ENCODE results near the gene CTAG1B. TPM values are rescaled to one million over a fixed set of nuclear protein-coding genes. Genes with fewer than 3 reads are reported as not detected.
"Not testable (repeated sequence)": the region's sequence is repeated elsewhere in the genome, so short reads cannot be mapped to it uniquely, and the experiment has no call there.

The CTAG1B gene
- total RNA-seq, 1 experiment from 2014 or later = not detected

DNA sequence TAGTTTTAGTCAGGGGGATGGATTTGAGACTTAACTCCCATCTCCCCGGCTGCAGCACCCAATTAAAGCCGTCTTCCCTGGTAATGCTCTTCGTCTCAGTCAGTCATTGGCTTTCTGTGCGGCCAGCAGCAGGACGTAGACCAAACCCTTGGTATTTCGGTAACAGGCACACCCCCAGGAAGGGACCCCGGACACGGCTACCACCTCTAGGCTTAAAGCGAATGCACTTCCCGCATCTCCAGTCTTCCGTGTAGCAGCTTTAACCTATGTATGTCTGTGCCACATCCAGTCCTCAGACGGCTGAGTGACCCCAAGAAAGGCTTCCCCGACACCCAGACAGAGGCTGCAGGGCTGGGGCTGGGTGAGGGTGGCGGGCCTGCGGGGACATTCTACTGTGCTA, 35.8 kb upstream of the CTAG1B start:
- Histone ChIP-seq H3K4me1 (ENCODE audit: control insufficient read depth, insufficient read depth, low read length) (peaks cover 3% of the 10 kb centered on the region), H3K27me3 (ENCODE audit: control insufficient read depth, insufficient read depth, low read length) (no peaks in the 10 kb centered on the region), H3K36me3 (ENCODE audit: control insufficient read depth, insufficient read depth, low read length) (no peaks in the 10 kb centered on the region), H3K4me3 (ENCODE audit: low read depth in 2 of 2, low read length in 2 of 2) (no peak overlapping the region), H3K27ac (ENCODE audit: low read length) (no peak overlapping the region), H3K9me3 (ENCODE audit: control insufficient read depth, insufficient read depth, low read depth, low read length) (no peaks in the 10 kb centered on the region)
- ChIA-PET CTCF (no interaction called here), POLR2A (no interaction called here)
- no peak for ATAC-seq
- in situ Hi-C loops (cut with HindIII; ENCODE audit: low pct_unique_long_range_greater_than_20kb, low sequenced_read_pairs) = loop anchor here (25.0 kb wide), 1 partner anchor 182 kb away; the partner anchor contains the start of gene SMIM9
- TF ChIP-seq POLR2AphosphoS5 (IDR thresholded peaks at IDR 0.05; ENCODE audit: low read depth, low read length) = no peak
- TF ChIP-seq, protein P1, sequence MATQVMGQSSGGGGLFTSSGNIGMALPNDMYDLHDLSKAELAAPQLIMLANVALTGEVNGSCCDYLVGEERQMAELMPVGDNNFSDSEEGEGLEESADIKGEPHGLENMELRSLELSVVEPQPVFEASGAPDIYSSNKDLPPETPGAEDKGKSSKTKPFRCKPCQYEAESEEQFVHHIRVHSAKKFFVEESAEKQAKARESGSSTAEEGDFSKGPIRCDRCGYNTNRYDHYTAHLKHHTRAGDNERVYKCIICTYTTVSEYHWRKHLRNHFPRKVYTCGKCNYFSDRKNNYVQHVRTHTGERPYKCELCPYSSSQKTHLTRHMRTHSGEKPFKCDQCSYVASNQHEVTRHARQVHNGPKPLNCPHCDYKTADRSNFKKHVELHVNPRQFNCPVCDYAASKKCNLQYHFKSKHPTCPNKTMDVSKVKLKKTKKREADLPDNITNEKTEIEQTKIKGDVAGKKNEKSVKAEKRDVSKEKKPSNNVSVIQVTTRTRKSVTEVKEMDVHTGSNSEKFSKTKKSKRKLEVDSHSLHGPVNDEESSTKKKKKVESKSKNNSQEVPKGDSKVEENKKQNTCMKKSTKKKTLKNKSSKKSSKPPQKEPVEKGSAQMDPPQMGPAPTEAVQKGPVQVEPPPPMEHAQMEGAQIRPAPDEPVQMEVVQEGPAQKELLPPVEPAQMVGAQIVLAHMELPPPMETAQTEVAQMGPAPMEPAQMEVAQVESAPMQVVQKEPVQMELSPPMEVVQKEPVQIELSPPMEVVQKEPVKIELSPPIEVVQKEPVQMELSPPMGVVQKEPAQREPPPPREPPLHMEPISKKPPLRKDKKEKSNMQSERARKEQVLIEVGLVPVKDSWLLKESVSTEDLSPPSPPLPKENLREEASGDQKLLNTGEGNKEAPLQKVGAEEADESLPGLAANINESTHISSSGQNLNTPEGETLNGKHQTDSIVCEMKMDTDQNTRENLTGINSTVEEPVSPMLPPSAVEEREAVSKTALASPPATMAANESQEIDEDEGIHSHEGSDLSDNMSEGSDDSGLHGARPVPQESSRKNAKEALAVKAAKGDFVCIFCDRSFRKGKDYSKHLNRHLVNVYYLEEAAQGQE (IDR thresholded peaks at IDR 0.05; ENCODE audit: insufficient read depth in 1 of 2, low read depth in 2 of 2, low read length in 1 of 2) = no peak
- TF ChIP-seq TCF7L2 (IDR thresholded peaks at IDR 0.05; ENCODE audit: low read depth, low read length) = no peak
- TF ChIP-seq SIN3A (IDR thresholded peaks at IDR 0.05; ENCODE audit: borderline replicate concordance, insufficient read depth, low read depth, low read length) = no peak
- TF ChIP-seq, protein P2, sequence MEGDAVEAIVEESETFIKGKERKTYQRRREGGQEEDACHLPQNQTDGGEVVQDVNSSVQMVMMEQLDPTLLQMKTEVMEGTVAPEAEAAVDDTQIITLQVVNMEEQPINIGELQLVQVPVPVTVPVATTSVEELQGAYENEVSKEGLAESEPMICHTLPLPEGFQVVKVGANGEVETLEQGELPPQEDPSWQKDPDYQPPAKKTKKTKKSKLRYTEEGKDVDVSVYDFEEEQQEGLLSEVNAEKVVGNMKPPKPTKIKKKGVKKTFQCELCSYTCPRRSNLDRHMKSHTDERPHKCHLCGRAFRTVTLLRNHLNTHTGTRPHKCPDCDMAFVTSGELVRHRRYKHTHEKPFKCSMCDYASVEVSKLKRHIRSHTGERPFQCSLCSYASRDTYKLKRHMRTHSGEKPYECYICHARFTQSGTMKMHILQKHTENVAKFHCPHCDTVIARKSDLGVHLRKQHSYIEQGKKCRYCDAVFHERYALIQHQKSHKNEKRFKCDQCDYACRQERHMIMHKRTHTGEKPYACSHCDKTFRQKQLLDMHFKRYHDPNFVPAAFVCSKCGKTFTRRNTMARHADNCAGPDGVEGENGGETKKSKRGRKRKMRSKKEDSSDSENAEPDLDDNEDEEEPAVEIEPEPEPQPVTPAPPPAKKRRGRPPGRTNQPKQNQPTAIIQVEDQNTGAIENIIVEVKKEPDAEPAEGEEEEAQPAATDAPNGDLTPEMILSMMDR (IDR thresholded peaks at IDR 0.05) = no peak
- no peak for DNase-seq (ENCODE audit: low read depth, low spot score)
- no TSS peak for BruUV-seq (replicated peaks)
- intact Hi-C loops (cut with micrococcal nuclease; ENCODE audit: unreplicated experiment) = no loop called here

DNA sequence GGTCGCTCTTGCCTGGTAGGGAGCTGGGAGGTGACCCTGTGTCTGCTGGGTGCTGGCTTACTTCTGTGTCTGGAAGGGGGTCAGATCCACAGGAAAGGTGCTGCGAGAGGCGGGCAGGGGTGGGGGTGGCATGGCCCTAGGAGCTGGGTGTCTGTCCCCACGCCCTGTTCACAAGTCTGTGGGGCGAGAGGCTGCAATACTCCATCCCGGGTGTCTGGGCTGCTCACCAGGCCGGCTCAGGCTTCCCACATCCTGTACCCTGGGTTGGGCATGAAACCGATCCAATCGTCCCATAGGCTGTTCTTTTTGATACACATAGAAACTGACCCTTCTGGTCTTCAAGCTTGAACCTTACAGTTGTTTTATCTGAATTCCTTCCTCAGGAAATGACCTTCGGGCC, 35.3 kb upstream of the CTAG1B start:
- TF ChIP-seq SIN3A (IDR thresholded peaks at IDR 0.05; ENCODE audit: borderline replicate concordance, insufficient read depth, low read depth, low read length) (no peak), POLR2AphosphoS5 (IDR thresholded peaks at IDR 0.05; ENCODE audit: low read depth, low read length) (no peak)
- TF ChIP-seq, protein P2 (IDR thresholded peaks at IDR 0.05) = no peak
- TF ChIP-seq, protein P1 (IDR thresholded peaks at IDR 0.05; ENCODE audit: insufficient read depth in 1 of 2, low read depth in 2 of 2, low read length in 1 of 2) = no peak
- Histone ChIP-seq H3K4me3 (ENCODE audit: low read depth in 2 of 2, low read length in 2 of 2) (no peak overlapping the region), H3K36me3 (ENCODE audit: control insufficient read depth, insufficient read depth, low read length) (no peaks in the 10 kb centered on the region), H3K9me3 (ENCODE audit: control insufficient read depth, insufficient read depth, low read depth, low read length) (no peaks in the 10 kb centered on the region), H3K4me1 (ENCODE audit: control insufficient read depth, insufficient read depth, low read length) (peaks cover 8% of the 10 kb centered on the region), H3K27ac (ENCODE audit: low read length) (no peak overlapping the region), H3K27me3 (ENCODE audit: control insufficient read depth, insufficient read depth, low read length) (no peaks in the 10 kb centered on the region)
- ATAC-seq = no peak
- ChIA-PET POLR2A (no interaction called here), CTCF (no interaction called here)
- BruUV-seq (replicated peaks) = no TSS peak
- DNase-seq (ENCODE audit: low read depth, low spot score) = no peak
- intact Hi-C loops (cut with micrococcal nuclease; ENCODE audit: unreplicated experiment) (no loop called here), in situ Hi-C loops (cut with HindIII; ENCODE audit: low pct_unique_long_range_greater_than_20kb, low sequenced_read_pairs) (loop anchor here (25.0 kb wide), 1 partner anchor 183 kb away; the partner anchor contains the start of gene SMIM9)

DNA sequence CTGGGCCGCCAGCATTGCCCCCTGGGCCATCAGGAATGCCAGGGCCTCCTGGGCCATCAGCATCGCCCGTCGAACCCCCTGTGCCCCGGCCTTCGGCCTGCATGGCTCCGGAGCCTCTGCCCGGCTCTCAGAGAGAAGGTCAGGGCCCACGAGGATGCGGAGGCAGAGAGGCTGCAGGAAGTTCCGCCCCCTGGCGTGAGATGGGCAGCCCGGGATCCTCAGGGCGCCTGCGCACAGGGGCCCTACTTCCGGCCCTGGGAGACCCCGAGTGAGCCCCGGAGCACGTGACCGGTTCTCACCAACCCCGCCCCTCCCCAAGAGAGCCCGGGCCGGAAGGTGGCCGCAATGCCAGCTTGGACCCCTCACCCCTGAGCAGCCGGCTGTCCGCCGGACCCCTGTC, 34.3 kb upstream of the CTAG1B start, which contains the start of gene CTAG2:
Gene CTAG2, minus strand, starts transcription at position 167 of the 400 bp plus-strand sequence. Its CDS starts 64 bp downstream, at position 103.
- H3K9me3 ChIP-seq (ENCODE audit: control insufficient read depth, insufficient read depth, low read depth, low read length); H3K27me3 ChIP-seq (ENCODE audit: control insufficient read depth, insufficient read depth, low read length); H3K4me3 ChIP-seq (ENCODE audit: low read depth in 2 of 2, low read length in 2 of 2); DNase-seq (ENCODE audit: low read depth, low spot score); POLR2A ChIA-PET; CTCF ChIA-PET; ATAC-seq; intact Hi-C loops (cut with micrococcal nuclease; ENCODE audit: unreplicated experiment); H3K36me3 ChIP-seq (ENCODE audit: control insufficient read depth, insufficient read depth, low read length); H3K27ac ChIP-seq (ENCODE audit: low read length); BruUV-seq (replicated peaks): not testable (repeated sequence)
- peaks cover 13% of the 10 kb centered on the region for H3K4me1 ChIP-seq (ENCODE audit: control insufficient read depth, insufficient read depth, low read length)
- in situ Hi-C loops (cut with HindIII; ENCODE audit: low pct_unique_long_range_greater_than_20kb, low sequenced_read_pairs) = loop anchor here (25.0 kb wide), 1 partner anchor 184 kb away; the partner anchor contains the start of gene SMIM9
